D721Med (cell line): ENCODE measurements around the gene FOXC1.

Source experiments
- DNase-seq: peaks from one replicate; pipeline ENCODE4 v3.0.0; 2011; ENCODE audit warnings: low spot score; ENCODE audit not compliant: insufficient read length
- FAIRE-seq: peaks from 2 replicates; lab custom pipeline; 2011; peaks lifted over from hg19 to GRCh38; lab: Jason Lieb, UNC
- CTCF ChIP-seq: IDR thresholded peaks from 2 replicates; pipeline ENCODE4 v1.5.1; 2012; ENCODE audit warnings: mild to moderate bottlenecking, control low read depth; ENCODE audit not compliant: insufficient read depth; ENCODE audit errors: missing control alignments

FOXC1 gene

GRCh38 chr6:1613346-1613687 is 3.6 kb downstream of the FOXC1 start:
- FAIRE-seq (no peak), DNase-seq (no peak)
- TF ChIP-seq CTCF, result no peak

DNA sequence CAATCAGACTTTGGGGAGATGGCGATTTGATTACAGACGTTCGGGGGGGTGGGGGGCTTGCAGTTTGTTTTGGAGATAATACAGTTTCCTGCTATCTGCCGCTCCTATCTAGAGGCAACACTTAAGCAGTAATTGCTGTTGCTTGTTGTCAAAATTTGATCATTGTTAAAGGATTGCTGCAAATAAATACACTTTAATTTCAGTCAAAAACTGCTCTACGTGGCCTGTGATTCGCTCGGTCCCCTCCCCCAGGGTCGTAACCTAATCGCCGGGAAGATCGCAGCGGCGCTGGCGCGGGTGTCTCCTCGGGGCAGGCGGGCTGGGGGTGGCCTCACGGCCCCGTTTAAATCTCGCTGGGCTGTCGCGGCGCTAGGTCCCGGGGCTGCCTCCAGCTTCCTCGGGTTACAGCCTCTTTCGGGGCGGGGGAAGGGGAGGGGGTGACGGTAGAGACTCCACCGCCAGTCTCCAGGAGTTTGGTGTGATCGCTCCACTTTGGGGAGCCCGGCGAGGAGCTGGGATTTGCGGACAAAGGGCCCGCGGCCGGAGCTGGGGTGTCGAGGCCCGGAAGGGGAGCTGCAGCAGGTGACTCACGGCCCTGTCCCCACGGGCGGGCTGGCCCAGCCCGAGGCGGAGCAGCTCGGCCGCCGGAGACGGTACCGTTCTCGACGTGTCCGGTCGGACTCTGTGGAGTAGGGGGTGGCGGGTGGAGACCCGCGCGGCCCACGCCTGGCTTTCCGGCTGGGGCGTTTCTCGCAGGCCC is 4.2 kb downstream of the FOXC1 start:
- DNase-seq (no peak), FAIRE-seq (no peak)
- no peak for TF ChIP-seq CTCF

GRCh38 chr6:1614448-1615150 is 4.9 kb downstream of the FOXC1 start:
- no peak for TF ChIP-seq CTCF
- FAIRE-seq (no peak), DNase-seq (no peak)

DNA sequence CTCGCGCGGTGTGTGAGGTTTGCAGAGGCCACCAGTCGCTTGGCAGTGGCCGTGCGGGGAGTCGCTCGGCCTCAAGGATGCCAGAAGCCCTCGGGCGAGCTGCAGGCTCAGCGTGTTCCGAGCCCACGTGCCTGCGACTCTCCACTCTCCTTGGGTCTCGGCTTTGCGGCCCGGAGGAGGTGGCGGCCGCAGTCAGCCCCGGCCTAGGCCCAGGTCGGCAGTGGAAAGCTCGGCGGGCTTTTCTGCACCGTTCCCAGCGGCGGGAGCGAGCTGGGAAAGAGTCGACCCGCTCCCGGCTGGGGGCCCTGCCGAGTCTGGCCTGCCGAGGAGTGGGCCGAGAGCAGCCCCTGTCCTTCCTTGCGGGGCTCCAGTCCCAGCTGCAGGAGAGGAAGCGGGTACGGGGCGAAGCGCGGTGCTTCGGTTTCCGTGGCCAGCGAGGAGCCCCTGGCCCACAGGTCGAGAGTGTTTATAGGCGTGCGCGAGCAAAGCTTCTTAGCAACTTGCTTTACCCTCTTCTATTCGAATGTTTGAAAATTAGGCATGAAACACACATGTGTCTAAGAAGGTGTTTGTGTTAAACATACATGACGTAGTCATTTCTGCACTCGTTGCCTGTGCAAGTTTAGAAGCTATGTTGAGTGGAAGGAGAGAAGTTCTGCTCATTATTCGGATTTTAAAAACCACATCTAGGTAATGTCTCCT is 5.6 kb downstream of the FOXC1 start:
- no peak for FAIRE-seq
- TF ChIP-seq CTCF, result no peak

GRCh38 chr6:1615853-1616420 is 6.2 kb downstream of the FOXC1 start:
- no peak for FAIRE-seq
- no peak for DNase-seq
- TF ChIP-seq CTCF, result no peak

More for the DNA sequence above, 5.6 kb downstream of the FOXC1 start:
- no peak for DNase-seq

GRCh38 chr6:1616701-1617463 is 7.2 kb downstream of the FOXC1 start:
- TF ChIP-seq CTCF, result no peak
- FAIRE-seq (no peak), DNase-seq (no peak)
